H1 (cell line): Measurements from ENCODE around the gene RBM38. TPM values are rescaled to one million over a fixed set of nuclear protein-coding genes. Genes with fewer than 3 reads are reported as not detected.

ENCODE experiments used
- BCL11A ChIP-seq, 2 experiments: IDR thresholded peaks; one replicate each; pipeline ENCODE4 v1.6.1; 2011; ENCODE audit warnings: low read depth in 2 of 2, low read length in 2 of 2, mild to moderate bottlenecking in 2 of 2
- BRCA1 ChIP-seq: IDR thresholded peaks from 2 replicates; pipeline ENCODE4 v1.6.1; 2012; ENCODE audit warnings: low read depth, low read length, improper control_type of control experiment
- CBX8 ChIP-seq: fragments of 300-800, 300-1000 bp; sonication (generic); IDR thresholded peaks from 2 replicates; pipeline ENCODE4 v1.7.1; 2016; ENCODE audit warnings: low read depth, low read length, borderline replicate concordance
- CREB1 ChIP-seq: IDR thresholded peaks from 2 replicates; pipeline ENCODE4 v1.6.1; 2012; ENCODE audit warnings: inconsistent platforms
- CTCF ChIP-seq, 3 experiments: IDR thresholded peaks; 1 replicate in 2 of 3; 2 replicates in 1 of 3; pipeline versions ENCODE4 v1.5.1 to v1.6.1; 2011; ENCODE audit warnings: low read length in 3 of 3, mild to moderate bottlenecking in 3 of 3, inconsistent platforms in 2 of 3, low read depth in 1 of 3, moderate library complexity in 1 of 3; ENCODE audit not compliant: insufficient read depth in 1 of 3; ENCODE audit errors: control extremely low read depth in 1 of 3
- FOSL1 ChIP-seq: IDR thresholded peaks from 2 replicates; pipeline ENCODE4 v1.6.1; 2011; ENCODE audit warnings: mild to moderate bottlenecking, low read depth, low read length, moderate library complexity; ENCODE audit not compliant: insufficient read depth
- polyA plus RNA-seq, 7 experiments: library from polyadenylated mRNA; depleted of rRNA in 3 of 7; stranded (reverse) in 5 of 7; unstranded in 2 of 7; fragments of >200 nt in 5 of 7; fragments of 200-250 nt in 2 of 7; gene quantifications; 1 replicate in 5 of 7; 2 replicates in 1 of 7; 4 replicates in 1 of 7; pipeline versions ENCODE4 v1.2.1 to v1.2.3, GENCODE V29; 2011 to 2013; ENCODE audit warnings: missing spikeins in 2 of 7, mixed read lengths in 2 of 7
- total RNA-seq: library from RNA; stranded (reverse); fragmentation: NEBNext Ultra II Directional; extraction: Animal tissue kit (Norgen Biotek cat#: 25700); gene quantifications from 2 replicates; pipeline ENCODE4 v1.2.1, GENCODE V29; 2021

Gene RBM38
- total and polyA plus RNA-seq, 2 of the 8 experiments (the other 6 are each of a cell fraction or from before 2014, with no cell fraction given): 57.7 to 109 TPM

DNA sequence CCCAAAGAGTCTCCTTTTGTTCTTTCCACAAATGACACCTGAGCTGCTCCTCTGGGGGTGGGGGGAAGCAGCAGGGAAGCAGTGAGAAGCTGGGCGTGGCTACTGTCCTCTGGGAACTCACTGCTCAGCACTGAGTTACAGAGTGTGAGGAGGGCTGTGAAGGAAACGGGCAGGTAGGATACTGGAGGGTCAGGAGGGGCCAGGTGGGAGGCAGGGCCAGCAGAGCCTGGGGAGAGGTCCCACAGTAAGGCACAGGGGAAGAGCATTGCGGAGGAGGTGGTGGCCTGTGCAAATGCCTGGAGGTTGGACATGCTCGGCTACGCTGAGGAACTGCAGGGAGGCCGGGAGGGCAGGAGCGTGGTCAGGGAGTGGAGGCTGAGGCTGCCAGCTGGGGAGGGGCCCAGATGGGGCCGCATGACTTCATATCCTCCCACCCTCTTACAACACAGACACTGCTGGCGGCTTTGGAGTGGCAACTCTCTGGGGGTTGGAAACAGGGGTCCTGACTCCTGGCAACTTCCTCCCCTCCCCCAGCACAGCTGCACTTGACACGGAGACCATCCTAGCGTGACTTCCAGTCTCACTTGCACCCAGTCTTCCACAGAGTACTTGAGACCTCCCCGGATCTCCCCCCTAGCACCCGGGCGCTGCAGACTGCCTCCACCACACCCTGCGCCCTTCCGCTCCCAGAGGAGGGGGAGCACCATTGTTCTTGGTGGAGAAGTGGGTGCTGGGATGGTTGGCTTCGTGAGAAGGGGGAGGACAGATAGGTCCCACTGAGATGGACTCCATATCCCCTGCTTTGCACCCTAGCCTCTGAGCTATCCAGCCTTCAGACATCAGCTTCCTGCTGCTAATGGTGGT, 34.2 kb downstream of the RBM38 start (continued):
- no peak for TF ChIP-seq CTCF (IDR thresholded peaks at IDR 0.05; ENCODE audit: control extremely low read depth in 1 of 3, insufficient read depth in 1 of 3, low read depth in 1 of 3, low read length in 3 of 3)
- TF ChIP-seq CREB1: no peak
- no peak for TF ChIP-seq FOSL1
- TF ChIP-seq BRCA1: no peak
- no peak for TF ChIP-seq BCL11A (IDR thresholded peaks at IDR 0.05; ENCODE audit: low read depth in 2 of 2, low read length in 2 of 2)
- no peak for TF ChIP-seq CBX8
